HUES48 (cell line): ENCODE measurements around the gene PELO.

Experiments
- H3K27ac ChIP-seq: one replicate; pipeline ENCODE4 v1.7.0; 2013; ENCODE audit warnings: low read depth, low read length, inconsistent platforms
- H3K27me3 ChIP-seq: 2 replicates; pipeline ENCODE4 v1.6.1; 2013; ENCODE audit warnings: mild to moderate bottlenecking, low read length; ENCODE audit not compliant: control insufficient read depth, insufficient read depth
- H3K36me3 ChIP-seq: 2 replicates; pipeline ENCODE4 v1.6.1; 2013; ENCODE audit warnings: low read length; ENCODE audit not compliant: control insufficient read depth, insufficient read depth
- H3K4me1 ChIP-seq: 2 replicates; pipeline ENCODE4 v1.6.1; 2013; ENCODE audit warnings: mild to moderate bottlenecking, low read length; ENCODE audit not compliant: control insufficient read depth, insufficient read depth
- H3K4me3 ChIP-seq: 2 replicates; pipeline ENCODE4 v1.5.1; 2013; ENCODE audit warnings: mild to moderate bottlenecking, low read depth, low read length
- H3K9ac ChIP-seq: 2 replicates; pipeline ENCODE4 v1.6.1; 2013; ENCODE audit warnings: mild to moderate bottlenecking, low read depth, low read length, moderate library complexity
- H3K9me3 ChIP-seq: 2 replicates; pipeline ENCODE4 v1.6.1; 2013; ENCODE audit warnings: low read length; ENCODE audit not compliant: control insufficient read depth, insufficient read depth

PELO gene

GRCh38 chr5:52788505-52788821 is 747 bp downstream of the PELO start:
- Histone ChIP-seq H3K9me3 (no peaks in the 10 kb centered on the region), H3K4me1 (peaks cover 9% of the 10 kb centered on the region; the same call in 1 of the 2 replicates), H3K4me3 (peak overlapping the region; percentile 86), H3K27me3 (0 out of 2 replicates have a peak, but pooled peaks cover 3% of the 10 kb centered on the region), H3K9ac (no peak overlapping the region), H3K27ac (peak overlapping the region; percentile 72), H3K36me3 (no peaks in the 10 kb centered on the region)

GRCh38 chr5:52789378-52789777 is 1.7 kb downstream of the PELO start:
- Histone ChIP-seq H3K27ac (no peak overlapping the region), H3K4me3 (peak overlapping the region; percentile 86; the same call in 1 of the 2 replicates), H3K4me1 (peaks cover 9% of the 10 kb centered on the region; the same call in 1 of the 2 replicates)

GRCh38 chr5:52789851-52790250 is 2.1 kb downstream of the PELO start:
- H3K27me3 ChIP-seq, result 0 out of 2 replicates have a peak, but pooled peaks cover 3% of the 10 kb centered on the region
- H3K9me3 ChIP-seq, result no peaks in the 10 kb centered on the region
- no peak overlapping the region for H3K4me3 ChIP-seq
- H3K4me1 ChIP-seq, result peaks cover 9% of the 10 kb centered on the region; the same call in 1 of the 2 replicates
- H3K27ac ChIP-seq, result no peak overlapping the region
- H3K9ac ChIP-seq, result no peak overlapping the region
- H3K36me3 ChIP-seq, result no peaks in the 10 kb centered on the region

More at GRCh38 chr5:52789378-52789777, 1.7 kb downstream of the PELO start:
- H3K9ac ChIP-seq, result no peak overlapping the region
- 0 out of 2 replicates have a peak, but pooled peaks cover 3% of the 10 kb centered on the region for H3K27me3 ChIP-seq
- H3K9me3 ChIP-seq, result no peaks in the 10 kb centered on the region
- no peaks in the 10 kb centered on the region for H3K36me3 ChIP-seq

- Histone ChIP-seq H3K9ac (no peak overlapping the region), H3K27ac (no peak overlapping the region), H3K27me3 (0 out of 2 replicates have a peak, but pooled peaks cover 3% of the 10 kb centered on the region), H3K9me3 (no peaks in the 10 kb centered on the region), H3K36me3 (no peaks in the 10 kb centered on the region), H3K4me3 (no peak overlapping the region), H3K4me1 (peaks cover 9% of the 10 kb centered on the region; the same call in 1 of the 2 replicates)
Observed at GRCh38 chr5:52791366-52791765, 3.6 kb downstream of the PELO start.

- 0 out of 2 replicates have a peak, but pooled peaks cover 3% of the 10 kb centered on the region for H3K27me3 ChIP-seq
- no peak overlapping the region for H3K4me3 ChIP-seq
- no peak overlapping the region for H3K27ac ChIP-seq
- peaks cover 22% of the 10 kb centered on the region for H3K4me1 ChIP-seq
- H3K36me3 ChIP-seq, result no peaks in the 10 kb centered on the region
- H3K9ac ChIP-seq, result no peak overlapping the region
- no peaks in the 10 kb centered on the region for H3K9me3 ChIP-seq
Observed at GRCh38 chr5:52794519-52794918, 6.8 kb downstream of the PELO start.

GRCh38 chr5:52796031-52796430 is 8.3 kb downstream of the PELO start:
- H3K9me3 ChIP-seq, result no peaks in the 10 kb centered on the region
- no peaks in the 10 kb centered on the region for H3K27me3 ChIP-seq
- H3K27ac ChIP-seq, result no peak overlapping the region
- H3K9ac ChIP-seq, result no peak overlapping the region
- H3K4me3 ChIP-seq, result no peak overlapping the region
- peaks cover 22% of the 10 kb centered on the region for H3K4me1 ChIP-seq
- H3K36me3 ChIP-seq, result no peaks in the 10 kb centered on the region

- Histone ChIP-seq H3K4me1 (peaks cover 24% of the 10 kb centered on the region), H3K27ac (no peak overlapping the region), H3K9ac (no peak overlapping the region), H3K9me3 (no peaks in the 10 kb centered on the region), H3K4me3 (no peak overlapping the region), H3K27me3 (no peaks in the 10 kb centered on the region), H3K36me3 (peaks cover 2% of the 10 kb centered on the region)
Observed at GRCh38 chr5:52796516-52797103, 8.9 kb downstream of the PELO start.

- Histone ChIP-seq H3K27me3 (no peaks in the 10 kb centered on the region), H3K9ac (peak overlapping the region; percentile 79), H3K36me3 (peaks cover 22% of the 10 kb centered on the region), H3K4me1 (peaks cover 38% of the 10 kb centered on the region), H3K9me3 (no peaks in the 10 kb centered on the region), H3K27ac (peak overlapping the region; percentile 98), H3K4me3 (peak overlapping the region; percentile 92)
Observed at GRCh38 chr5:52798938-52799337, 11.2 kb downstream of the PELO start.

- H3K9ac ChIP-seq, result peak overlapping the region; percentile 79
- H3K27me3 ChIP-seq, result no peaks in the 10 kb centered on the region
- H3K9me3 ChIP-seq, result no peaks in the 10 kb centered on the region
- H3K36me3 ChIP-seq, result peaks cover 27% of the 10 kb centered on the region
- peak overlapping the region; percentile 98 for H3K27ac ChIP-seq
- H3K4me3 ChIP-seq, result peak overlapping the region; percentile 92
- H3K4me1 ChIP-seq, result peaks cover 38% of the 10 kb centered on the region
Observed at GRCh38 chr5:52799358-52799982, 11.8 kb downstream of the PELO start.

- Histone ChIP-seq H3K4me1 (peaks cover 38% of the 10 kb centered on the region), H3K4me3 (peak overlapping the region; percentile 92), H3K36me3 (peaks cover 29% of the 10 kb centered on the region), H3K9me3 (no peaks in the 10 kb centered on the region), H3K9ac (peak overlapping the region; percentile 79), H3K27ac (peak overlapping the region; percentile 98), H3K27me3 (no peaks in the 10 kb centered on the region)
Observed at GRCh38 chr5:52799983-52800393, 12.3 kb downstream of the PELO start.
